ENCODE data around the gene YKT6.

YKT6 gene

DNA sequence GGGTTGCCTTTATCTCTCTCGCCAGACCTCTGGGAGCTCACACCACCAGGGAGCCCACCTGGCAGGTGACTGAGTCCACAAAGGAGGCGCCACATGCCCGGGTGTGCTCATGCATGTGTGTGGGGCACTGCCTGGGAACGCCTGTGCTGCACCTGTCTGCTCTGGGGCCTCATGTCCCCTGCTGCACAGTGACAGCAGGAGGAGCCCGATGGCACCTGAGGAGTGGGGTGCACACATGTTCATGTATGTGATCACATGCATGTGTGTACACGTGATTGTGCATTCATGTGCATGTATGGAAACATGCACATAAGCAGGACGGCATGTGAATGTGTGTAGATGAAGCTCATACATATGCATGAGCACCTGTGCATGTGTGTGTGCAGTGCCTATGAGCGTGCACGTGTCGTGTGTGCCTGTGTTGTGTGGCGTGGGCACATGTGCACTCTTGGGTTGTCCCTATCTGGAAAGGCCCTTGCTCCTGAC is 22.0 kb downstream of the YKT6 start:
- POLR2A ChIA-PET = interaction anchor here (0.5 to 1.1 kb wide), 2 partner anchors 22 to 551 kb away, joined by 3 read pairs; partner anchors contain the start of gene YKT6
- no peak overlapping the region for H3K4me3 ChIP-seq (ENCODE audit: low read depth, low read length)
- H3K4me1 ChIP-seq (ENCODE audit: control insufficient read depth, insufficient read depth, low read length) = no peaks in the 10 kb centered on the region; the same call in 1 of the 2 replicates
- no peak overlapping the region for H3K27ac ChIP-seq (ENCODE audit: extremely low read depth, low read depth, low read length)
- CTCF ChIA-PET = interaction anchor here (0.6 kb wide), 3 partner anchors 96 to 126 kb away, joined by 3 to 4 read pairs (median 3); no protein-coding TSS in a partner anchor
- TF ChIP-seq KLF9 (tag by site-specific recombination; IDR thresholded peaks at IDR 0.05; ENCODE audit: low read depth) (no peak), ZIC2 (tag by site-specific recombination; IDR thresholded peaks at IDR 0.05) (0 out of 2 replicates have a peak, but pooled peaks have one; percentile 6)
- H3K9me3 ChIP-seq (ENCODE audit: control insufficient read depth, insufficient read depth, low read depth, low read length) = no peaks in the 10 kb centered on the region
- no peaks in the 10 kb centered on the region for H3K36me3 ChIP-seq (ENCODE audit: control insufficient read depth in 2 of 2, insufficient read depth in 1 of 2, low read length in 2 of 2)

DNA sequence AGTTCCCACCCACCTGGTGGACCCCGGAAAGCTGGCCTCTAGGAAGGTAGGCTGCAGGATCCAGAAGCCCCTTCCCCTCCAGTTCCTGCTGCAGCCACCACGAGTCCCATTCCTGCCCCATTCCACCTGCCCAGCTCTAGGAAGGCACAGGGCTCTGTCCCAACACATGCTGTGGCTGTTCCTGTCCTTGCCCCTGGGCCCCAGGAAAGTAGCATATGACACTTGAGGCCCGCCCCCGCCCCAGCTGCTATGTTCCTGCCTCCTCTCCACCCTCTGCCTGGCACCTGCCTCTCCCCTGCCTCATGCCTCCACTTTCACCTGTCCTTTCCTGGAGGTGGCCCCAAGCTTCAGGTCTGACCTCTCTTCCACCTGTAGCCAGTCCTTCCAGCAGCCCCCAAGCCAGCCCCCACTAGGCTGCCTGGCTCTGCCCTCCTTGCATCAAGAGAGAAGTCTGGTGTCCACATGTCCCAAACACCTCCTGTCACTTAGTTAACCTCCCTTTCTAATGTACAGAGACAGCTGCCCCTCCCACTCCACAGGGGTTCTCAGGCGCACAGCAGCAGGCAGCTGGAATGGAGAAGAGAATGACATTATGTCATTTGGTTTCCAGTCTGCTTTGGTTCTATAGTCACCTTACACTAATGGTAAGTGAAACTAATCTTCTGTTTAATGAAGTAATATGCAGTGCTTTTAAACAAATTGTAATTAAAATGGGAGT is 22.7 kb downstream of the YKT6 start:
- no peaks in the 10 kb centered on the region for H3K36me3 ChIP-seq (ENCODE audit: control insufficient read depth in 2 of 2, insufficient read depth in 1 of 2, low read length in 2 of 2)
- no peaks in the 10 kb centered on the region; the same call in 1 of the 2 replicates for H3K4me1 ChIP-seq (ENCODE audit: control insufficient read depth, insufficient read depth, low read length)
- no peaks in the 10 kb centered on the region for H3K9me3 ChIP-seq (ENCODE audit: control insufficient read depth, insufficient read depth, low read depth, low read length)
- ChIA-PET POLR2A (interaction anchor here (1.1 kb wide), 1 partner anchor 23 kb away, joined by 3 read pairs; the partner anchor contains the start of gene YKT6), CTCF (interaction anchor here (0.6 kb wide), 2 partner anchors 97 to 127 kb away, joined by 3 to 4 read pairs; no protein-coding TSS in a partner anchor)
- no peak overlapping the region for H3K4me3 ChIP-seq (ENCODE audit: low read depth, low read length)
- H3K27ac ChIP-seq (ENCODE audit: extremely low read depth, low read depth, low read length) = no peak overlapping the region
- TF ChIP-seq ZNF121 (tag by site-specific recombination; IDR thresholded peaks at IDR 0.05) (no peak), GLIS2 (tag by site-specific recombination; IDR thresholded peaks at IDR 0.05) (0 out of 2 replicates have a peak, but pooled peaks have one; percentile 14), ZNF426 (tag by site-specific recombination; IDR thresholded peaks at IDR 0.05) (no peak), ZNF843 (tag by site-specific recombination; IDR thresholded peaks at IDR 0.05) (no peak), ZNF2 (tag by site-specific recombination; IDR thresholded peaks at IDR 0.05) (no peak), GLI2 (tag by site-specific recombination; IDR thresholded peaks at IDR 0.05; ENCODE audit: borderline replicate concordance, low read depth) (no peak), ZNF529 (tag by site-specific recombination; IDR thresholded peaks at IDR 0.05; ENCODE audit: insufficient replicate concordance) (no peak), REPIN1 (tag by site-specific recombination; IDR thresholded peaks at IDR 0.05; ENCODE audit: low read depth) (no peak), ZNF785 (tag by site-specific recombination; IDR thresholded peaks at IDR 0.05) (no peak), ZNF292 (tag by site-specific recombination; IDR thresholded peaks at IDR 0.05; ENCODE audit: borderline replicate concordance, low read depth) (no peak), ZIC2 (tag by site-specific recombination; IDR thresholded peaks at IDR 0.05) (peak; percentile 75), SALL2 (tag by site-specific recombination; IDR thresholded peaks at IDR 0.05; ENCODE audit: borderline replicate concordance) (no peak), ZNF184 (tag by site-specific recombination; IDR thresholded peaks at IDR 0.05) (no peak), ZNF239 (tag by site-specific recombination; IDR thresholded peaks at IDR 0.05) (no peak), SP3 (tag by site-specific recombination; IDR thresholded peaks at IDR 0.05) (peak; percentile 16; the same call in 1 of the 2 replicates), ZNF146 (tag by site-specific recombination; IDR thresholded peaks at IDR 0.05) (no peak), ZNF664 (tag by site-specific recombination; IDR thresholded peaks at IDR 0.05) (peak; percentile 100), ZBTB20 (tag by site-specific recombination; IDR thresholded peaks at IDR 0.05) (peak; percentile 27; the same call in 1 of the 2 replicates), ZNF571 (tag by site-specific recombination; IDR thresholded peaks at IDR 0.05) (no peak), ZNF302 (tag by site-specific recombination; IDR thresholded peaks at IDR 0.05; ENCODE audit: low read depth) (no peak), MZF1 (tag by site-specific recombination; IDR thresholded peaks at IDR 0.05; ENCODE audit: borderline replicate concordance) (no peak)
- TF ChIP-seq, protein P1, sequence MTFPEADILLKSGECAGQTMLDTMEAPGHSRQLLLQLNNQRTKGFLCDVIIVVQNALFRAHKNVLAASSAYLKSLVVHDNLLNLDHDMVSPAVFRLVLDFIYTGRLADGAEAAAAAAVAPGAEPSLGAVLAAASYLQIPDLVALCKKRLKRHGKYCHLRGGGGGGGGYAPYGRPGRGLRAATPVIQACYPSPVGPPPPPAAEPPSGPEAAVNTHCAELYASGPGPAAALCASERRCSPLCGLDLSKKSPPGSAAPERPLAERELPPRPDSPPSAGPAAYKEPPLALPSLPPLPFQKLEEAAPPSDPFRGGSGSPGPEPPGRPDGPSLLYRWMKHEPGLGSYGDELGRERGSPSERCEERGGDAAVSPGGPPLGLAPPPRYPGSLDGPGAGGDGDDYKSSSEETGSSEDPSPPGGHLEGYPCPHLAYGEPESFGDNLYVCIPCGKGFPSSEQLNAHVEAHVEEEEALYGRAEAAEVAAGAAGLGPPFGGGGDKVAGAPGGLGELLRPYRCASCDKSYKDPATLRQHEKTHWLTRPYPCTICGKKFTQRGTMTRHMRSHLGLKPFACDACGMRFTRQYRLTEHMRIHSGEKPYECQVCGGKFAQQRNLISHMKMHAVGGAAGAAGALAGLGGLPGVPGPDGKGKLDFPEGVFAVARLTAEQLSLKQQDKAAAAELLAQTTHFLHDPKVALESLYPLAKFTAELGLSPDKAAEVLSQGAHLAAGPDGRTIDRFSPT (tag by site-specific recombination; IDR thresholded peaks at IDR 0.05) = no peak
- TF ChIP-seq, protein P2, sequence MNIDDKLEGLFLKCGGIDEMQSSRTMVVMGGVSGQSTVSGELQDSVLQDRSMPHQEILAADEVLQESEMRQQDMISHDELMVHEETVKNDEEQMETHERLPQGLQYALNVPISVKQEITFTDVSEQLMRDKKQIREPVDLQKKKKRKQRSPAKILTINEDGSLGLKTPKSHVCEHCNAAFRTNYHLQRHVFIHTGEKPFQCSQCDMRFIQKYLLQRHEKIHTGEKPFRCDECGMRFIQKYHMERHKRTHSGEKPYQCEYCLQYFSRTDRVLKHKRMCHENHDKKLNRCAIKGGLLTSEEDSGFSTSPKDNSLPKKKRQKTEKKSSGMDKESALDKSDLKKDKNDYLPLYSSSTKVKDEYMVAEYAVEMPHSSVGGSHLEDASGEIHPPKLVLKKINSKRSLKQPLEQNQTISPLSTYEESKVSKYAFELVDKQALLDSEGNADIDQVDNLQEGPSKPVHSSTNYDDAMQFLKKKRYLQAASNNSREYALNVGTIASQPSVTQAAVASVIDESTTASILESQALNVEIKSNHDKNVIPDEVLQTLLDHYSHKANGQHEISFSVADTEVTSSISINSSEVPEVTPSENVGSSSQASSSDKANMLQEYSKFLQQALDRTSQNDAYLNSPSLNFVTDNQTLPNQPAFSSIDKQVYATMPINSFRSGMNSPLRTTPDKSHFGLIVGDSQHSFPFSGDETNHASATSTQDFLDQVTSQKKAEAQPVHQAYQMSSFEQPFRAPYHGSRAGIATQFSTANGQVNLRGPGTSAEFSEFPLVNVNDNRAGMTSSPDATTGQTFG (tag by site-specific recombination; IDR thresholded peaks at IDR 0.05; ENCODE audit: borderline replicate concordance) = no peak
- TF ChIP-seq, protein P3, sequence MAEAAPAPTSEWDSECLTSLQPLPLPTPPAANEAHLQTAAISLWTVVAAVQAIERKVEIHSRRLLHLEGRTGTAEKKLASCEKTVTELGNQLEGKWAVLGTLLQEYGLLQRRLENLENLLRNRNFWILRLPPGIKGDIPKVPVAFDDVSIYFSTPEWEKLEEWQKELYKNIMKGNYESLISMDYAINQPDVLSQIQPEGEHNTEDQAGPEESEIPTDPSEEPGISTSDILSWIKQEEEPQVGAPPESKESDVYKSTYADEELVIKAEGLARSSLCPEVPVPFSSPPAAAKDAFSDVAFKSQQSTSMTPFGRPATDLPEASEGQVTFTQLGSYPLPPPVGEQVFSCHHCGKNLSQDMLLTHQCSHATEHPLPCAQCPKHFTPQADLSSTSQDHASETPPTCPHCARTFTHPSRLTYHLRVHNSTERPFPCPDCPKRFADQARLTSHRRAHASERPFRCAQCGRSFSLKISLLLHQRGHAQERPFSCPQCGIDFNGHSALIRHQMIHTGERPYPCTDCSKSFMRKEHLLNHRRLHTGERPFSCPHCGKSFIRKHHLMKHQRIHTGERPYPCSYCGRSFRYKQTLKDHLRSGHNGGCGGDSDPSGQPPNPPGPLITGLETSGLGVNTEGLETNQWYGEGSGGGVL (tag by site-specific recombination; IDR thresholded peaks at IDR 0.05) = no peak
- TF ChIP-seq, protein P4, sequence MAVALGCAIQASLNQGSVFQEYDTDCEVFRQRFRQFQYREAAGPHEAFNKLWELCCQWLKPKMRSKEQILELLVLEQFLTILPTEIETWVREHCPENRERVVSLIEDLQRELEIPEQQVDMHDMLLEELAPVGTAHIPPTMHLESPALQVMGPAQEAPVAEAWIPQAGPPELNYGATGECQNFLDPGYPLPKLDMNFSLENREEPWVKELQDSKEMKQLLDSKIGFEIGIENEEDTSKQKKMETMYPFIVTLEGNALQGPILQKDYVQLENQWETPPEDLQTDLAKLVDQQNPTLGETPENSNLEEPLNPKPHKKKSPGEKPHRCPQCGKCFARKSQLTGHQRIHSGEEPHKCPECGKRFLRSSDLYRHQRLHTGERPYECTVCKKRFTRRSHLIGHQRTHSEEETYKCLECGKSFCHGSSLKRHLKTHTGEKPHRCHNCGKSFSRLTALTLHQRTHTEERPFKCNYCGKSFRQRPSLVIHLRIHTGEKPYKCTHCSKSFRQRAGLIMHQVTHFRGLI (tag by site-specific recombination; IDR thresholded peaks at IDR 0.05) = no peak

Data from HEK293 (cell line).